ENCODE data around the gene TMEM238. TPM values are rescaled to one million over a fixed set of nuclear protein-coding genes. Genes with fewer than 3 reads are reported as not detected.

Gene TMEM238
- total and polyA plus RNA-seq, 8 donors, result 0.75 to 504 (median 5.4) TPM; not detected in 3

- DNase-seq, result no peak
- intact Hi-C loops (cut with DNase I; ENCODE audit: low total_unique reads), result no loop called here
- WGBS, 5 donors, result 50 to 64% (median 56%) methylated on average over 4 to 6 of the region's 6 CpGs
- H3K36me3 ChIP-seq, result peaks cover 0 to 7% (median 7%) of the 10 kb centered on the region in 4 donors
- H3K27me3 ChIP-seq, result peaks cover 27 to 76% (median 37%) of the 10 kb centered on the region in 3 donors
- H3K27ac ChIP-seq, result no peak overlapping the region
- peaks cover 18 to 24% (median 22%) of the 10 kb centered on the region in 4 donors for H3K4me1 ChIP-seq
- no peak for TF ChIP-seq POLR2A (IDR thresholded peaks at IDR 0.05)
- TF ChIP-seq EP300 (IDR thresholded peaks at IDR 0.05), result no peak
- TF ChIP-seq POLR2AphosphoS5 (IDR thresholded peaks at IDR 0.05), result no peak
- TF ChIP-seq, protein P1, sequence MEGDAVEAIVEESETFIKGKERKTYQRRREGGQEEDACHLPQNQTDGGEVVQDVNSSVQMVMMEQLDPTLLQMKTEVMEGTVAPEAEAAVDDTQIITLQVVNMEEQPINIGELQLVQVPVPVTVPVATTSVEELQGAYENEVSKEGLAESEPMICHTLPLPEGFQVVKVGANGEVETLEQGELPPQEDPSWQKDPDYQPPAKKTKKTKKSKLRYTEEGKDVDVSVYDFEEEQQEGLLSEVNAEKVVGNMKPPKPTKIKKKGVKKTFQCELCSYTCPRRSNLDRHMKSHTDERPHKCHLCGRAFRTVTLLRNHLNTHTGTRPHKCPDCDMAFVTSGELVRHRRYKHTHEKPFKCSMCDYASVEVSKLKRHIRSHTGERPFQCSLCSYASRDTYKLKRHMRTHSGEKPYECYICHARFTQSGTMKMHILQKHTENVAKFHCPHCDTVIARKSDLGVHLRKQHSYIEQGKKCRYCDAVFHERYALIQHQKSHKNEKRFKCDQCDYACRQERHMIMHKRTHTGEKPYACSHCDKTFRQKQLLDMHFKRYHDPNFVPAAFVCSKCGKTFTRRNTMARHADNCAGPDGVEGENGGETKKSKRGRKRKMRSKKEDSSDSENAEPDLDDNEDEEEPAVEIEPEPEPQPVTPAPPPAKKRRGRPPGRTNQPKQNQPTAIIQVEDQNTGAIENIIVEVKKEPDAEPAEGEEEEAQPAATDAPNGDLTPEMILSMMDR (IDR thresholded peaks at IDR 0.05), result no peak
- no peaks in the 10 kb centered on the region for H3K9me3 ChIP-seq
- no peak overlapping the region for H3K4me3 ChIP-seq
Measured at GRCh38 chr19:55352040-55352439, 32.1 kb downstream of the TMEM238 start.

GRCh38 chr19:55350620-55351315, 33.3 kb downstream of the TMEM238 start:
- DNase-seq, result peak in 1 of 2 donors; percentile 66
- peaks cover 27 to 64% (median 35%) of the 10 kb centered on the region in 3 donors for H3K27me3 ChIP-seq
- 56 to 70% (median 64%) methylated on average over 11 of the region's 11 CpGs for WGBS, 5 donors

GRCh38 chr19:55348317-55349034, 35.6 kb downstream of the TMEM238 start:
- Histone ChIP-seq H3K27ac (no peak overlapping the region), H3K4me1 (peaks cover 3 to 24% (median 16%) of the 10 kb centered on the region in 4 donors), H3K36me3 (peaks cover 4 to 36% (median 24%) of the 10 kb centered on the region in 4 donors), H3K4me3 (no peak overlapping the region), H3K9me3 (no peaks in the 10 kb centered on the region), H3K27me3 (peaks cover 15 to 41% (median 20%) of the 10 kb centered on the region in 3 donors)
- intact Hi-C loops (cut with DNase I; ENCODE audit: low total_unique reads), result no loop called here
- 70 to 79% (median 76%) methylated on average over 20 to 22 of the region's 22 CpGs for WGBS, 5 donors
- no peak for DNase-seq
- TF ChIP-seq, protein P1 (IDR thresholded peaks at IDR 0.05), result no peak
- TF ChIP-seq EP300 (IDR thresholded peaks at IDR 0.05), result no peak
- TF ChIP-seq POLR2AphosphoS5 (IDR thresholded peaks at IDR 0.05), result no peak
- TF ChIP-seq POLR2A (IDR thresholded peaks at IDR 0.05), result no peak

More at GRCh38 chr19:55350620-55351315, 33.3 kb downstream of the TMEM238 start:
- Histone ChIP-seq H3K9me3 (no peaks in the 10 kb centered on the region), H3K4me1 (peaks cover 18 to 32% (median 26%) of the 10 kb centered on the region in 4 donors), H3K36me3 (peaks cover 4 to 17% (median 15%) of the 10 kb centered on the region in 4 donors), H3K27ac (no peak overlapping the region), H3K4me3 (no peak overlapping the region)
- TF ChIP-seq EP300 (IDR thresholded peaks at IDR 0.05) (no peak), POLR2AphosphoS5 (IDR thresholded peaks at IDR 0.05) (no peak), POLR2A (IDR thresholded peaks at IDR 0.05) (no peak)
- TF ChIP-seq, protein P1 (IDR thresholded peaks at IDR 0.05), result no peak
- intact Hi-C loops (cut with DNase I; ENCODE audit: low total_unique reads), result no loop called here

GRCh38 chr19:55347442-55348009, 36.6 kb downstream of the TMEM238 start:
- TF ChIP-seq EP300 (IDR thresholded peaks at IDR 0.05) (no peak), POLR2A (IDR thresholded peaks at IDR 0.05) (no peak)
- TF ChIP-seq, protein P1 (IDR thresholded peaks at IDR 0.05), result no peak
- intact Hi-C loops (cut with DNase I; ENCODE audit: low total_unique reads), result no loop called here
- H3K9me3 ChIP-seq, result no peaks in the 10 kb centered on the region
- H3K36me3 ChIP-seq, result peaks cover 10 to 46% (median 33%) of the 10 kb centered on the region in 4 donors
- H3K4me1 ChIP-seq, result peaks cover 0 to 16% (median 9%) of the 10 kb centered on the region in 4 donors
- H3K27me3 ChIP-seq, result peaks cover 9 to 31% (median 11%) of the 10 kb centered on the region in 3 donors
- H3K27ac ChIP-seq, result no peak overlapping the region
- no peak overlapping the region for H3K4me3 ChIP-seq
- WGBS, 5 donors, result 78 to 89% (median 82%) methylated on average over 4 to 10 of the region's 10 CpGs
- no peak for DNase-seq
